ENCODE results near the gene ARHGEF6.

DNA sequence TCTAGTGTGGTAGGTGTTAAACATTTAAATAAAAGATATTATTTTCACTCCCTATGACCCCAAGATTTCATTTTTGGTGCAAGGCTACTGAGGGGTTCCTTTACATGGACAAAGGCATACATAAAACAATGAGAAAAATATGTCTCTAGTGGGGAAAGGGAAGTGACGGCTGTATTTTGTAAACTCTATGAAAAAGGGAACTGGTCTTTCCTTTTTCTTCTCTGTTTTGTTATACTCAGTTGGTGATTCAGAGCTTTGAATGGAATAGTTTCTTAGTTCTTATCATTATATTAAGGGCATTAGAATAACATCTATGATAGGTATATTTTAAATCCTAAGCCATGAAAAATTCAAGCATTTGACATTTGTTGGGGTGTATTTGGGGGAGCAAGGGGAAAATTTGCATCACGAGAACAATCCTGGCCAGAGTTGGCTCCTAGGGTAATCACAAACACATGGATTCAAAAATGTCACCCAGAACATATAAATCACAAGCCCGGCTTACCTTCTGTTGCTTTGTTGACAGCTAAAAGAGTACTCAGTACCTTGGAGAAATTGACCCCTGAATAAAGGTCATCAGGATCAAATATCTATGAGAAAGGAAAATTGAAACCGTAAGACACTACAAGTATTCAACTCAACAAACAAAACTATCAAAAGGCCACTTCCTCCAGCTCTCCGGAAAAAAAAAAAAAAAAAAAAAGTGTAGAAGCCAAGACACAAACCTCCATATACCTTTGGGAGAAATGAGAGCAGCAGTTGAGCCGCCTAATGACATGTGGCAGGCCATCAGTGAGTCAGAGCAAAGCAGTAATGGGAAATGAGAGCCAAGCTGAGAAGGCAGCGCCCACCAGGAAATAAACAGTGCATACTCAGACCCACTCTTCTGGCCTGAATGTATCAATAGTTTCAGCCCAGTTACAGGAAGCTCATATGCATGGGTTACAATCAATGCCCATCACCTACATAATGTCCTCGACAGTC, 33.4 kb downstream of the ARHGEF6 start:
- TF ChIP-seq, protein P1, sequence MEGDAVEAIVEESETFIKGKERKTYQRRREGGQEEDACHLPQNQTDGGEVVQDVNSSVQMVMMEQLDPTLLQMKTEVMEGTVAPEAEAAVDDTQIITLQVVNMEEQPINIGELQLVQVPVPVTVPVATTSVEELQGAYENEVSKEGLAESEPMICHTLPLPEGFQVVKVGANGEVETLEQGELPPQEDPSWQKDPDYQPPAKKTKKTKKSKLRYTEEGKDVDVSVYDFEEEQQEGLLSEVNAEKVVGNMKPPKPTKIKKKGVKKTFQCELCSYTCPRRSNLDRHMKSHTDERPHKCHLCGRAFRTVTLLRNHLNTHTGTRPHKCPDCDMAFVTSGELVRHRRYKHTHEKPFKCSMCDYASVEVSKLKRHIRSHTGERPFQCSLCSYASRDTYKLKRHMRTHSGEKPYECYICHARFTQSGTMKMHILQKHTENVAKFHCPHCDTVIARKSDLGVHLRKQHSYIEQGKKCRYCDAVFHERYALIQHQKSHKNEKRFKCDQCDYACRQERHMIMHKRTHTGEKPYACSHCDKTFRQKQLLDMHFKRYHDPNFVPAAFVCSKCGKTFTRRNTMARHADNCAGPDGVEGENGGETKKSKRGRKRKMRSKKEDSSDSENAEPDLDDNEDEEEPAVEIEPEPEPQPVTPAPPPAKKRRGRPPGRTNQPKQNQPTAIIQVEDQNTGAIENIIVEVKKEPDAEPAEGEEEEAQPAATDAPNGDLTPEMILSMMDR (IDR thresholded peaks at IDR 0.05; ENCODE audit: insufficient read depth, low read length, poor library complexity, severe bottlenecking): no peak
- TF ChIP-seq EZH2phosphoT487 (conservative IDR thresholded peaks at IDR 0.05; ENCODE audit: low read length): no peak
